Neural crest cell (in vitro differentiated cells): ENCODE results near the gene MAP3K6. TPM values are rescaled to one million over a fixed set of nuclear protein-coding genes. Genes with fewer than 3 reads are reported as not detected.

ENCODE experiments used
- DNase-seq: peaks from one replicate; pipeline ENCODE4 v3.0.0; 2021; ENCODE audit warnings: low read depth, mixed read lengths, low spot score
- H3K27ac Mint-ChIP-seq: one replicate; pipeline ENCODE4 v1.8.0; 2021; ENCODE audit warnings: mild to moderate bottlenecking, mixed read lengths; ENCODE audit not compliant: unreplicated experiment
- H3K27me3 Mint-ChIP-seq: 2 replicates; pipeline ENCODE4 v1.8.0; 2021; ENCODE audit warnings: low read depth, mild to moderate bottlenecking, mixed read lengths
- H3K36me3 Mint-ChIP-seq: 2 replicates; pipeline ENCODE4 v1.8.0; 2021; ENCODE audit warnings: low read depth, mild to moderate bottlenecking, mixed read lengths
- H3K4me1 Mint-ChIP-seq: 2 replicates; pipeline ENCODE4 v1.8.0; 2021; ENCODE audit warnings: mixed read lengths
- H3K4me3 Mint-ChIP-seq: one replicate; pipeline ENCODE4 v1.8.0; 2021; ENCODE audit warnings: mild to moderate bottlenecking, mixed read lengths
- H3K9me3 Mint-ChIP-seq: 2 replicates; pipeline ENCODE4 v1.8.0; 2021; ENCODE audit warnings: mixed read lengths
- total RNA-seq: library from RNA; stranded (reverse); gene quantifications from 2 replicates; pipeline ENCODE4 v1.2.1, GENCODE V29; 2021
- TF ChIP-seq, protein P1 (sequence below): fragments of 200-600 bp; sonication (generic); conservative IDR thresholded peaks from 2 replicates; pipeline ENCODE4 v1.5.0; 2021; ENCODE audit warnings: antibody characterized with exemption, mild to moderate bottlenecking

The MAP3K6 gene
- total RNA-seq, 1 donor from 2014 or later: 13.6 TPM

DNA sequence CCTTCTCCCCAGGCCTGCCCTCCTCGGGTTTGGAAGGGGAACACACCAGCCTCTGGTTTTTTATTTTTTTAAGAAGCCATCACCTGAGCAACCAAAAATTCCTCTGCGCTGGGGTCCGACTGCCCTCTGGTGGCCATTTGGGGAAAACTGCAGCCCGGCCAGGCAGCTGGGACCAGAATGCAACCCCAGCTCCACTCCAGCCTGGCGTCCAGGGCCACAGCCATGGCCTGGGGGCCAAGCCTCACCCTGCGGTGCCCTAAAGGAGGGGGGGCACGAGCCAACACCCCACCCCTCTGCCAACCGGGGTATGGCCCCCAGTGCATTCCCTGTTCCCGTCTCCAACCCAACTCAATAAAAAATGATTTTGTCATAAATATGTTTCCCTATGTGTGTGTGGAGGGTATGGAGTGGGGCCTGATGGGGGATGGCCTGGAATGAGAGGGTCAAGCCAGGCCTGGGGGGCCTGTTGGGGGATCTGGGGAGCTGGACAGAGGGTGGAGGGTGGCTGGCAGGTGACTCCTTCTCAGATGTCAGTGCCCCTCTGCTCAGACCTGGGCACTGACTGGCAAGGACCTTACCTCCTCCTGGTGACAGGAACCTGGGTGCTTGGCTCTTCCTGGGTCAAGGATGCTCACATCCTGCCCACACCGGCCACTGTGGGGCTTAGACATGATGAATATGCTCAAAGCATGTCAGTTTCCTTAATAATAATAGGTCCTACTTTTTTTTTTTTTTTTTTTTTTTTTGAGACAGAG is 28.9 kb upstream of the MAP3K6 start:
- no peaks in the 10 kb centered on the region for H3K36me3 Mint-ChIP-seq
- peak overlapping the region; percentile 94 for H3K4me3 Mint-ChIP-seq
- no peak overlapping the region for H3K27ac Mint-ChIP-seq
- H3K4me1 Mint-ChIP-seq: peaks cover 48% of the 10 kb centered on the region
- peaks cover 2% of the 10 kb centered on the region for H3K27me3 Mint-ChIP-seq
- no peaks in the 10 kb centered on the region for H3K9me3 Mint-ChIP-seq
- TF ChIP-seq, protein P1, sequence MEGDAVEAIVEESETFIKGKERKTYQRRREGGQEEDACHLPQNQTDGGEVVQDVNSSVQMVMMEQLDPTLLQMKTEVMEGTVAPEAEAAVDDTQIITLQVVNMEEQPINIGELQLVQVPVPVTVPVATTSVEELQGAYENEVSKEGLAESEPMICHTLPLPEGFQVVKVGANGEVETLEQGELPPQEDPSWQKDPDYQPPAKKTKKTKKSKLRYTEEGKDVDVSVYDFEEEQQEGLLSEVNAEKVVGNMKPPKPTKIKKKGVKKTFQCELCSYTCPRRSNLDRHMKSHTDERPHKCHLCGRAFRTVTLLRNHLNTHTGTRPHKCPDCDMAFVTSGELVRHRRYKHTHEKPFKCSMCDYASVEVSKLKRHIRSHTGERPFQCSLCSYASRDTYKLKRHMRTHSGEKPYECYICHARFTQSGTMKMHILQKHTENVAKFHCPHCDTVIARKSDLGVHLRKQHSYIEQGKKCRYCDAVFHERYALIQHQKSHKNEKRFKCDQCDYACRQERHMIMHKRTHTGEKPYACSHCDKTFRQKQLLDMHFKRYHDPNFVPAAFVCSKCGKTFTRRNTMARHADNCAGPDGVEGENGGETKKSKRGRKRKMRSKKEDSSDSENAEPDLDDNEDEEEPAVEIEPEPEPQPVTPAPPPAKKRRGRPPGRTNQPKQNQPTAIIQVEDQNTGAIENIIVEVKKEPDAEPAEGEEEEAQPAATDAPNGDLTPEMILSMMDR: peak; percentile 98
- DNase-seq: peak; percentile 74

DNA sequence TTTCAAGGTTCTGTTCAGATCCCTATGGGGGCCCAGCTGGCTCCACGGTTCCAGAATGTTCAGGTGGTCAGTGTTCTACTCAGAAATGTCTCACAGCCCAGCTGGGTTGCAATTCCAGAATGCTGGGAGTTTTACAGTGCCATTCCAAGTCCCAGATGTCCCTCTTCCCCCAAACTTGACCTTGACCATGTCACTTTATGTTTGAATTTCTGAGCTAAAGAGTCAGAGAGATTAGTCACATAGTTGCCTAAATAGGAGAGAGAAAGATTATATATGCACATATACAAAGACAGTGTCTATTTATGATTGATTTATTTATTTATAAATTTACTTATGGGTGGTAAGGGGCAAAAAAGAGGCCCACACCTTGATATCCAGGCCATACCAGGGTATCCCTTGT is 28.2 kb upstream of the MAP3K6 start:
- H3K4me3 Mint-ChIP-seq: peak overlapping the region; percentile 94
- H3K27ac Mint-ChIP-seq: no peak overlapping the region
- H3K4me1 Mint-ChIP-seq: peaks cover 41% of the 10 kb centered on the region
- TF ChIP-seq, protein P1: no peak
- H3K9me3 Mint-ChIP-seq: no peaks in the 10 kb centered on the region
- no peaks in the 10 kb centered on the region for H3K36me3 Mint-ChIP-seq
- no peak for DNase-seq
- H3K27me3 Mint-ChIP-seq: peaks cover 2% of the 10 kb centered on the region

DNA sequence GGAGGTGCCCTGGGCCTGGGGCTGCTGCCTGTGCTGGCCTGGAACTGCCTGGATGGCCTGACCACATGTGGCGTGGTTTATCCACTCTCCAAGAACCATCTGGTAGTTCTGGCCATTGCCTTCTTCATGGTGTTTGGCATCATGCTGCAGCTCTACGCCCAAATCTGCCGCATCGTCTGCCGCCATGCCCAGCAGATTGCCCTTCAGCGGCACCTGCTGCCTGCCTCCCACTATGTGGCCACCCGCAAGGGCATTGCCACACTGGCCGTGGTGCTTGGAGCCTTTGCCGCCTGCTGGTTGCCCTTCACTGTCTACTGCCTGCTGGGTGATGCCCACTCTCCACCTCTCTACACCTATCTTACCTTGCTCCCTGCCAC is 27.5 kb upstream of the MAP3K6 start:
- Mint-ChIP-seq H3K4me1 (peaks cover 34% of the 10 kb centered on the region), H3K9me3 (no peaks in the 10 kb centered on the region), H3K36me3 (no peaks in the 10 kb centered on the region), H3K27ac (no peak overlapping the region), H3K27me3 (peaks cover 2% of the 10 kb centered on the region), H3K4me3 (peak overlapping the region; percentile 94)
- DNase-seq: no peak
- TF ChIP-seq, protein P1: no peak

DNA sequence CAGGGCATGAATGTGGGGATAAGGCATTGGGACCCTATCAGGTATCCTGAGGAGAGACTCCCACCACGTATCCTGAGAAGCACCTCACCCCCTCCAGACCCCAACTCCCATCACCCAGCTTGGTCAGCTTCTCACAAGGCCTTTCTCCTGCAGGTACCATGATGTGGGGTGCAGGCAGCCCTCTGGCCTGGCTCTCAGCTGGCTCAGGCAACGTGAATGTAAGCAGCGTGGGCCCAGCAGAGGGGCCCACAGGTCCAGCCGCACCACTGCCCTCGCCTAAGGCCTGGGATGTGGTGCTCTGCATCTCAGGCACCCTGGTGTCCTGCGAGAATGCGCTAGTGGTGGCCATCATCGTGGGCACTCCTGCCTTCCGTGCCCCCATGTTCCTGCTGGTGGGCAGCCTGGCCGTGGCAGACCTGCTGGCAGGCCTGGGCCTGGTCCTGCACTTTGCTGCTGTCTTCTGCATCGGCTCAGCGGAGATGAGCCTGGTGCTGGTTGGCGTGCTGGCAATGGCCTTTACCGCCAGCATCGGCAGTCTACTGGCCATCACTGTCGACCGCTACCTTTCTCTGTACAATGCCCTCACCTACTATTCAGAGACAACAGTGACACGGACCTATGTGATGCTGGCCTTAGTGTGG is 27.0 kb upstream of the MAP3K6 start:
- Mint-ChIP-seq H3K36me3 (no peaks in the 10 kb centered on the region), H3K27ac (no peak overlapping the region), H3K4me1 (peaks cover 29% of the 10 kb centered on the region), H3K9me3 (no peaks in the 10 kb centered on the region), H3K4me3 (peak overlapping the region; percentile 94), H3K27me3 (peaks cover 2% of the 10 kb centered on the region)
- TF ChIP-seq, protein P1: no peak
- no peak for DNase-seq

DNA sequence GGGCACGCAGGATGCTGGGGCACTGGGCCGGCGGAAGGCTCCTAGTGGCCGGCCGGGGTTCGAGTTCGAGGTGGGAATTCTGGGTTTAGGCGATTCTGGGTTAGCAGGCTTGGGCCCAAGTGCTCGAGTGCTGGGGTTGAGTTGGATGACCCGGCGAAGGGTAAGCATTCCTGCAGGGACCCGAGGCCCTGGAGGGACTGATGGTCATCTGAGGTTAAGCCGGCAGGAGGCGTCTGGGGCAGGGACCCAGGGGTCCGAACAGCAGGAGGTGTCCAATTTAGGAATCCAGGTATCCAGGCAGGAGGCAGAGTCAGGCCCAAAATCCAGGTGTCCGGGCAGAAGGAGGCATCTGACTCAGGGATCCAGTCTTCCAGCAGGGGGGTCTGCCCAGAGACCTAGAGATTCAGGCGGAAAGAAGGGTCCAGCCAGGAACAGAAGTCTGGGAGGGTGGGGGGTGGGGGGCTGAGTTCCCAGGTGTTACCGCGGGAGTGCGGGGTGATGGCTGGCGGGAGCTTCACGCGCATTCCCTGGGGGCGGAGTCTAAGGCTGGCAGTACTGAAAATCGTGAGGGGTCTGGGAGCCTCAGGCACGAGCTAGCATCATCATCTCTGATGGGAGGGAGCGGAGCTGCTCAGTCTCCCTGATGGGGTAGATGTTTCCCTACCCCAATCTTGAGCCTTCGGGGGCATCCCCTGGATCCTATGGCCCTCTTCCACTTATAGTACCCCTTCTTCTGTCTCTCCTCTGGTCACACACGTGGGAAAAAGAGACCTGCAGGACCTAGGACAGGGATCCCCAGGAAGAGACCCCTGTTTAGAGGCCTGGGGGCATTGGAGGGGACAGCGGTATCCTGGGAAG is 26.2 kb upstream of the MAP3K6 start:
- Mint-ChIP-seq H3K4me3 (peak overlapping the region; percentile 94), H3K36me3 (no peaks in the 10 kb centered on the region), H3K27me3 (peaks cover 5% of the 10 kb centered on the region), H3K4me1 (peaks cover 25% of the 10 kb centered on the region), H3K9me3 (no peaks in the 10 kb centered on the region), H3K27ac (peak overlapping the region; percentile 94)
- DNase-seq: no peak
- TF ChIP-seq, protein P1: no peak
